SU-DHL-6 (cell line): ENCODE data around the gene KAZN.
"Not testable (repeated sequence)": the region's sequence is repeated elsewhere in the genome, so short reads cannot be mapped to it uniquely, and the experiment has no call there.

Experiments
- H2AFZ ChIP-seq: fragments of 200-600 bp; sonication (generic); 2 replicates; pipeline ENCODE4 v1.6.1; 2014; ENCODE audit warnings: low read depth, mild to moderate bottlenecking, moderate library complexity, mixed read lengths, antibody characterized with exemption, low read length; ENCODE audit not compliant: severe bottlenecking
- H3F3A ChIP-seq: fragments of 200-600 bp; shearing (Covaris generic); 2 replicates; pipeline ENCODE4 v1.6.0; 2016; ENCODE audit warnings: antibody characterized with exemption, mild to moderate bottlenecking; ENCODE audit not compliant: insufficient read depth
- H3K27ac ChIP-seq: fragments of 200-600 bp; sonication (generic); 2 replicates; pipeline ENCODE4 v1.5.1; 2016; ENCODE audit warnings: low read depth, mild to moderate bottlenecking, low read length, moderate library complexity, mixed read lengths
- H3K27me3 ChIP-seq: fragments of 200-600 bp; sonication (generic), shearing (Covaris generic); 2 replicates; pipeline ENCODE4 v1.6.0; 2014; ENCODE audit warnings: mild to moderate bottlenecking, low read length
- H3K36me3 ChIP-seq: fragments of 200-600 bp; sonication (generic); 2 replicates; pipeline ENCODE4 v1.6.1; 2014; ENCODE audit warnings: mild to moderate bottlenecking, low read length, mixed read lengths
- H3K4me2 ChIP-seq: fragments of 300-600, 200-600 bp; shearing (Covaris generic), sonication (generic); 2 replicates; pipeline ENCODE4 v1.6.0; 2014; ENCODE audit warnings: low read length, low read depth, mild to moderate bottlenecking; ENCODE audit not compliant: poor library complexity, severe bottlenecking
- H3K4me3 ChIP-seq: fragments of 200-600 bp; sonication (generic); 2 replicates; pipeline ENCODE4 v1.5.1; 2014; ENCODE audit warnings: antibody characterized with exemption, low read length, mild to moderate bottlenecking, mixed read lengths; ENCODE audit not compliant: insufficient read depth, poor library complexity, severe bottlenecking
- H3K79me2 ChIP-seq: fragments of 200-600 bp; sonication (generic); 2 replicates; pipeline ENCODE4 v1.6.1; 2014; ENCODE audit warnings: mild to moderate bottlenecking, low read length, moderate library complexity; ENCODE audit not compliant: insufficient read depth
- H3K9ac ChIP-seq: fragments of 200-600 bp; sonication (generic); 2 replicates; pipeline ENCODE4 v1.7.0; 2014; ENCODE audit warnings: mild to moderate bottlenecking, low read length
- H3K9me2 ChIP-seq: fragments of 200-600 bp; sonication (generic); replicated peaks from 2 replicates; pipeline ENCODE4 v1.6.1; 2014; ENCODE audit warnings: low read length; ENCODE audit not compliant: insufficient read depth
- H3K9me3 ChIP-seq: fragments of 200-600 bp; sonication (generic); 2 replicates; pipeline ENCODE4 v1.6.1; 2014; ENCODE audit warnings: low read length, mixed read lengths; ENCODE audit not compliant: insufficient read depth
- H4K20me1 ChIP-seq: fragments of 200-600 bp; sonication (generic); 2 replicates; pipeline ENCODE4 v1.6.1; 2014; ENCODE audit warnings: low read depth, mild to moderate bottlenecking, antibody characterized with exemption, low read length, moderate library complexity, mixed read lengths
- CTCF ChIP-seq: fragments of 200-600 bp; sonication (generic); IDR thresholded peaks from one replicate; pipeline ENCODE4 v1.5.1; 2017; ENCODE audit warnings: antibody characterized with exemption, mild to moderate bottlenecking, low read length, moderate library complexity; ENCODE audit not compliant: insufficient read depth, poor library complexity, severe bottlenecking
- EZH2phosphoT487 ChIP-seq: fragments of 200-600 bp; sonication (generic), shearing (Covaris generic); conservative IDR thresholded peaks from 2 replicates; pipeline ENCODE4 v1.6.1; 2018; ENCODE audit warnings: mild to moderate bottlenecking, antibody characterized with exemption, low read length, moderate library complexity, mixed read lengths

Gene KAZN

GRCh38 chr1:15038232-15039016, 439.9 kb downstream of the KAZN start:
- no peak overlapping the region for H2AFZ ChIP-seq
- no peak overlapping the region for H3K27ac ChIP-seq
- H3K9me3 ChIP-seq: no peaks in the 10 kb centered on the region
- no peaks in the 10 kb centered on the region for H3K9me2 ChIP-seq
- H3K36me3 ChIP-seq: no peaks in the 10 kb centered on the region
- H3K79me2 ChIP-seq: no peaks in the 10 kb centered on the region
- no peaks in the 10 kb centered on the region for H3F3A ChIP-seq
- no peaks in the 10 kb centered on the region for H3K27me3 ChIP-seq
- H3K4me3 ChIP-seq: no peak overlapping the region
- TF ChIP-seq CTCF: no peak
- no peak for TF ChIP-seq EZH2phosphoT487
- no peak overlapping the region for H3K4me2 ChIP-seq
- no peak overlapping the region for H3K9ac ChIP-seq
- H4K20me1 ChIP-seq: no peaks in the 10 kb centered on the region

- Histone ChIP-seq H3K9me2 (no peaks in the 10 kb centered on the region), H3K4me2 (no peak overlapping the region), H4K20me1 (no peaks in the 10 kb centered on the region), H3K9me3 (no peaks in the 10 kb centered on the region), H3K27me3 (no peaks in the 10 kb centered on the region), H3K27ac (no peak overlapping the region), H3K9ac (no peak overlapping the region), H3F3A (no peaks in the 10 kb centered on the region), H3K4me3 (no peak overlapping the region), H3K79me2 (no peaks in the 10 kb centered on the region), H2AFZ (no peak overlapping the region), H3K36me3 (no peaks in the 10 kb centered on the region)
- TF ChIP-seq CTCF: no peak
- no peak for TF ChIP-seq EZH2phosphoT487
Observed at GRCh38 chr1:15039017-15039648, 440.6 kb downstream of the KAZN start.

- Histone ChIP-seq H3K9me2 (no peaks in the 10 kb centered on the region), H2AFZ (no peak overlapping the region), H3K36me3 (no peaks in the 10 kb centered on the region), H3K27me3 (no peaks in the 10 kb centered on the region), H3K9ac (no peak overlapping the region), H3K27ac (no peak overlapping the region), H3K9me3 (no peaks in the 10 kb centered on the region), H3K4me2 (no peak overlapping the region), H3F3A (no peaks in the 10 kb centered on the region), H4K20me1 (no peaks in the 10 kb centered on the region), H3K79me2 (no peaks in the 10 kb centered on the region), H3K4me3 (no peak overlapping the region)
- TF ChIP-seq CTCF: no peak
- no peak for TF ChIP-seq EZH2phosphoT487
Observed at GRCh38 chr1:15039901-15040300, 441.4 kb downstream of the KAZN start.

GRCh38 chr1:15040685-15041084, 442.2 kb downstream of the KAZN start:
- not testable (repeated sequence) for H3K4me2 ChIP-seq, H3K4me3 ChIP-seq, H2AFZ ChIP-seq, H4K20me1 ChIP-seq, H3K27me3 ChIP-seq, H3K79me2 ChIP-seq, H3K9me2 ChIP-seq, H3K36me3 ChIP-seq, H3F3A ChIP-seq, H3K9me3 ChIP-seq, H3K27ac ChIP-seq, H3K9ac ChIP-seq
